Erythroblast (primary cell): ENCODE data around the gene NOPCHAP1.

Source experiments
- GATA1 ChIP-seq: IDR thresholded peaks from 2 replicates; pipeline ENCODE4 v1.6.1; 2011; ENCODE audit warnings: low read depth, mild to moderate bottlenecking, control low read depth, low read length, moderate library complexity
- POLR2A ChIP-seq: IDR thresholded peaks from 2 replicates; pipeline ENCODE4 v1.6.1; 2011; ENCODE audit warnings: mild to moderate bottlenecking, low read length

DNA sequence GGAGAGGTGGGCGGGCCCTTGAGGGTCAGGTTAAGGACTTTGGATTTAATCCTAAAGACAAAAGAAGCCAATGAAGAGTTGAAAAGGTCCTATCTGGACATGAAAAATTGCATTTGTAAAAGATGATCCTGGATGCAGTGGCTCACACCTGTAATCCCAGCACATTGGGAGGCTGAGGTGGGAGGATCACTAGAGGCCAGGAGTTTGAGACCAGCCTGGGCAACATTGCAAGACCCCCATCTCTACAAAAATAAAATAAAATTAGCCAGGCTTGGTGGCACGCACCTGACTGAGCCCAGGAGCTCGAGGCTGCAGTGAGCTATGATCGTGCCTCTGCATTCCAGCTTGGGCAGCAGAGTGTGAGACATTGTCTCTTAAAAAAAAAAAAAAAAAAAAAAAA is 25.7 kb upstream of the NOPCHAP1 start:
- TF ChIP-seq POLR2A: no peak
- TF ChIP-seq GATA1: no peak
